HCT116 (cell line): ENCODE measurements around the gene APOL6. TPM values are rescaled to one million over a fixed set of nuclear protein-coding genes. Genes with fewer than 3 reads are reported as not detected.

ENCODE experiments used
- ATAC-seq: fragments of 200-7000 bp; cut with Tn5 transposase; 2 replicates; pipeline ENCODE4 v1.9.1; 2020; ENCODE audit warnings: mild to moderate bottlenecking, moderate library complexity
- BruUV-seq: library from RNA; stranded (reverse); fragments of 400-500 nt; replicated peaks from 2 replicates; lab custom pipeline; 2021; lab: Mats Ljungman, UMichigan
- CTCF ChIA-PET: fragments of 300-600 bp; sonication (Branson Sonifier 250); formaldehyde crosslinking; loops from one replicate; lab custom pipeline; 2021; ENCODE audit warnings: antibody characterized with exemption; lab: Charles Lee
- POLR2A ChIA-PET: fragments of 300-600, 350-600 bp; sonication (Branson Sonifier 250); formaldehyde crosslinking; loops from one replicate; lab custom pipeline; 2021; ENCODE audit warnings: antibody characterized with exemption; lab: Charles Lee
- RAD21 ChIA-PET, 2 experiments: fragments of 300-600 bp; sonication (Branson Sonifier 250); formaldehyde crosslinking; loops; one replicate each; lab custom pipeline; 2023; ENCODE audit warnings: low total read pairs in 2 of 2; ENCODE audit not compliant: uncharacterized antibody in 2 of 2, unreplicated experiment in 2 of 2, low non-redundant PET in 1 of 2; lab: Charles Lee
- DNase-seq: peaks from one replicate; pipeline ENCODE4 v3.0.0-alpha.2; 2010; ENCODE audit warnings: low read depth, low spot score
- H2AFZ ChIP-seq: fragments of 200-600 bp; shearing (Covaris generic), sonication (generic); 2 replicates; pipeline ENCODE4 v1.6.1; 2017; ENCODE audit warnings: low read depth, mixed run types, mixed read lengths, antibody characterized with exemption, low read length; ENCODE audit not compliant: poor library complexity, severe bottlenecking
- H3K27ac ChIP-seq: 2 replicates; pipeline ENCODE4 v1.5.1; 2012; ENCODE audit warnings: low read depth, low read length
- H3K27me3 ChIP-seq: fragments of 200-600 bp; sonication (generic); 2 replicates; pipeline ENCODE4 v1.6.1; 2016; ENCODE audit warnings: mixed run types, low read length, mixed read lengths; ENCODE audit not compliant: insufficient read depth
- H3K36me3 ChIP-seq, 2 experiments: fragments of 200-500 bp in 1 of 2; fragments of 200-600 bp in 1 of 2; sonication (Bioruptor generic) in 1 of 2; sonication (generic) in 1 of 2; 2 replicates each; pipeline versions ENCODE4 v1.5.1 to v1.6.1; 2014 to 2016; ENCODE audit warnings: low read length in 2 of 2, inconsistent platforms in 1 of 2, mixed read lengths in 1 of 2, mixed run types in 1 of 2; ENCODE audit not compliant: insufficient read depth in 2 of 2, control insufficient read depth in 1 of 2
- H3K4me1 ChIP-seq, 2 experiments: fragments of 200-600 bp in 1 of 2; sonication (generic) in 1 of 2; 2 replicates each; pipeline versions ENCODE4 v1.5.1 to v1.6.1; 2012 to 2017; ENCODE audit warnings: low read length in 2 of 2, inconsistent platforms in 1 of 2, mild to moderate bottlenecking in 1 of 2, mixed read lengths in 1 of 2, mixed run types in 1 of 2, moderate library complexity in 1 of 2; ENCODE audit not compliant: insufficient read depth in 2 of 2, control insufficient read depth in 1 of 2
- H3K4me2 ChIP-seq: fragments of 200-600 bp; sonication (generic); 2 replicates; pipeline ENCODE4 v1.6.1; 2017; ENCODE audit warnings: mixed run types, low read length, mixed read lengths
- H3K4me3 ChIP-seq, 2 experiments: fragments of 200-600 bp in 1 of 2; sonication (generic) in 1 of 2; replicated peaks in 1 of 2; 2 replicates each; pipeline ENCODE4 v1.5.1; 2011 to 2016; ENCODE audit warnings: low read length in 2 of 2, control low read depth in 1 of 2, low read depth in 1 of 2, mild to moderate bottlenecking in 1 of 2, mixed read lengths in 1 of 2, mixed run types in 1 of 2
- H3K79me2 ChIP-seq: fragments of 200-600 bp; sonication (generic); 2 replicates; pipeline ENCODE4 v1.6.1; 2017; ENCODE audit warnings: mild to moderate bottlenecking, mixed run types, low read length, moderate library complexity, mixed read lengths; ENCODE audit not compliant: insufficient read depth
- H3K9ac ChIP-seq: fragments of 200-600 bp; sonication (generic); 2 replicates; pipeline ENCODE4 v1.6.1; 2016; ENCODE audit warnings: low read length, mixed read lengths
- H3K9me2 ChIP-seq: fragments of 200-600 bp; sonication (generic), shearing (Covaris generic); 2 replicates; pipeline ENCODE4 v1.6.1; 2017; ENCODE audit warnings: mixed run types, mild to moderate bottlenecking, moderate library complexity; ENCODE audit not compliant: insufficient read depth
- H3K9me3 ChIP-seq, 2 experiments: fragments of 200-500 bp in 1 of 2; fragments of 200-600 bp in 1 of 2; sonication (Bioruptor generic) in 1 of 2; sonication (generic) in 1 of 2; 2 replicates each; pipeline ENCODE4 v1.6.1; 2014 to 2017; ENCODE audit warnings: low read length in 2 of 2, mixed read lengths in 2 of 2, inconsistent platforms in 1 of 2, low read depth in 1 of 2, mild to moderate bottlenecking in 1 of 2, mixed run types in 1 of 2, moderate library complexity in 1 of 2; ENCODE audit not compliant: control insufficient read depth in 1 of 2, insufficient read depth in 1 of 2
- H4K20me1 ChIP-seq: fragments of 200-600 bp; sonication (generic), shearing (Covaris generic); 2 replicates; pipeline ENCODE4 v1.6.1; 2017; ENCODE audit warnings: mixed run types, mild to moderate bottlenecking, moderate library complexity; ENCODE audit not compliant: insufficient read depth
- ATF3 ChIP-seq: IDR thresholded peaks from 2 replicates; pipeline ENCODE4 v1.6.1; 2012
- CBX3 ChIP-seq: IDR thresholded peaks from 2 replicates; pipeline ENCODE4 v1.6.1; 2012; ENCODE audit warnings: low read depth
- ELF1 ChIP-seq: IDR thresholded peaks from 2 replicates; pipeline ENCODE4 v1.6.1; 2012; ENCODE audit warnings: low read depth, borderline replicate concordance
- FOSL1 ChIP-seq: IDR thresholded peaks from 2 replicates; pipeline ENCODE4 v1.6.1; 2012; ENCODE audit warnings: low read depth
- POLR2A ChIP-seq: IDR thresholded peaks from 2 replicates; pipeline ENCODE4 v1.7.0; 2011; ENCODE audit warnings: borderline replicate concordance; ENCODE audit not compliant: insufficient read depth, insufficient read length; ENCODE audit errors: extremely low read depth
- POLR2AphosphoS5 ChIP-seq: IDR thresholded peaks from 2 replicates; pipeline ENCODE4 v1.6.1; 2011; ENCODE audit warnings: mild to moderate bottlenecking, low read depth, low read length, moderate library complexity
- RAD21 ChIP-seq: IDR thresholded peaks from 2 replicates; pipeline ENCODE4 v1.6.1; 2012; ENCODE audit warnings: low read depth, mild to moderate bottlenecking
- SRF ChIP-seq: IDR thresholded peaks from 2 replicates; pipeline ENCODE4 v1.6.1; 2012; ENCODE audit warnings: low read depth
- YY1 ChIP-seq: IDR thresholded peaks from 2 replicates; pipeline ENCODE4 v1.6.1; 2011; ENCODE audit warnings: low read length, low read depth, moderate library complexity, mild to moderate bottlenecking; ENCODE audit not compliant: insufficient replicate concordance; ENCODE audit errors: extremely low read depth
- ZNF274 ChIP-seq: fragments of 200-500 bp; sonication (Bioruptor generic); IDR thresholded peaks from 2 replicates; pipeline ENCODE4 v1.6.1; 2014; ENCODE audit warnings: mild to moderate bottlenecking, low read depth, low read length, inconsistent platforms
- intact Hi-C: fragments of 100-400 bp; cut with micrococcal nuclease; formaldehyde crosslinking; loops from 2 replicates; pipeline ENCODE4 v1.10.0; 2022
- total RNA-seq: library from RNA; stranded (reverse); gene quantifications from one replicate; pipeline ENCODE4 v1.2.1, GENCODE V29; 2021; ENCODE audit not compliant: unreplicated experiment
- TF ChIP-seq, protein P1 (sequence below), 3 experiments: fragments of 200-600 bp in 1 of 3; sonication (generic) in 1 of 3; IDR thresholded peaks in 2 of 3; conservative IDR thresholded peaks in 1 of 3; 2 replicates each; pipeline ENCODE4 v1.5.1; 2012 to 2017; ENCODE audit warnings: low read depth in 2 of 3, low read length in 2 of 3, antibody characterized with exemption in 1 of 3, borderline replicate concordance in 1 of 3, control low read depth in 1 of 3, mild to moderate bottlenecking in 1 of 3, mixed read lengths in 1 of 3, mixed run types in 1 of 3, moderate library complexity in 1 of 3; ENCODE audit not compliant: insufficient read depth in 1 of 3

Gene APOL6
- total RNA-seq, 1 experiment from 2014 or later, result 0.84 TPM

- no peaks in the 10 kb centered on the region for H3K9me2 ChIP-seq
- ChIA-PET CTCF (no interaction called here), RAD21 (no interaction called here), POLR2A (no interaction called here)
- H3K36me3 ChIP-seq, result no peaks in the 10 kb centered on the region
- ATAC-seq, result no peak
- no peak for TF ChIP-seq FOSL1
- TF ChIP-seq, protein P1, sequence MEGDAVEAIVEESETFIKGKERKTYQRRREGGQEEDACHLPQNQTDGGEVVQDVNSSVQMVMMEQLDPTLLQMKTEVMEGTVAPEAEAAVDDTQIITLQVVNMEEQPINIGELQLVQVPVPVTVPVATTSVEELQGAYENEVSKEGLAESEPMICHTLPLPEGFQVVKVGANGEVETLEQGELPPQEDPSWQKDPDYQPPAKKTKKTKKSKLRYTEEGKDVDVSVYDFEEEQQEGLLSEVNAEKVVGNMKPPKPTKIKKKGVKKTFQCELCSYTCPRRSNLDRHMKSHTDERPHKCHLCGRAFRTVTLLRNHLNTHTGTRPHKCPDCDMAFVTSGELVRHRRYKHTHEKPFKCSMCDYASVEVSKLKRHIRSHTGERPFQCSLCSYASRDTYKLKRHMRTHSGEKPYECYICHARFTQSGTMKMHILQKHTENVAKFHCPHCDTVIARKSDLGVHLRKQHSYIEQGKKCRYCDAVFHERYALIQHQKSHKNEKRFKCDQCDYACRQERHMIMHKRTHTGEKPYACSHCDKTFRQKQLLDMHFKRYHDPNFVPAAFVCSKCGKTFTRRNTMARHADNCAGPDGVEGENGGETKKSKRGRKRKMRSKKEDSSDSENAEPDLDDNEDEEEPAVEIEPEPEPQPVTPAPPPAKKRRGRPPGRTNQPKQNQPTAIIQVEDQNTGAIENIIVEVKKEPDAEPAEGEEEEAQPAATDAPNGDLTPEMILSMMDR (IDR thresholded peaks at IDR 0.05 in 2 of 3, conservative IDR thresholded peaks at IDR 0.05 in 1 of 3; ENCODE audit: borderline replicate concordance in 1 of 3, insufficient read depth in 1 of 3, low read depth in 2 of 3, low read length in 2 of 3), result no peak
- no peak for TF ChIP-seq RAD21
- no peak for TF ChIP-seq ZNF274
- TF ChIP-seq SRF, result no peak
- TF ChIP-seq CBX3, result no peak
- no peak for TF ChIP-seq POLR2AphosphoS5
- no peak for TF ChIP-seq ATF3
- TF ChIP-seq ELF1, result no peak
- TF ChIP-seq POLR2A, result no peak
- TF ChIP-seq YY1, result no peak
- peaks cover 15 to 27% of the 10 kb centered on the region in 2 experiments for H3K4me1 ChIP-seq
- H4K20me1 ChIP-seq, result no peaks in the 10 kb centered on the region
- no peak overlapping the region for H3K27ac ChIP-seq
- no TSS peak for BruUV-seq
- no peak overlapping the region for H3K4me3 ChIP-seq
- no peaks in the 10 kb centered on the region for H3K9me3 ChIP-seq
- no peaks in the 10 kb centered on the region for H3K79me2 ChIP-seq
- no peak for DNase-seq
- intact Hi-C loops, result no loop called here
- no peaks in the 10 kb centered on the region for H3K27me3 ChIP-seq
- no peak overlapping the region for H2AFZ ChIP-seq
- no peak overlapping the region for H3K9ac ChIP-seq
- no peak overlapping the region for H3K4me2 ChIP-seq
Measured at GRCh38 chr22:35634943-35635540, 13.2 kb upstream of the APOL6 start.
